NCI-H526 treated with DMSO at 0.1 percent for 48 hours (cell line): Measurements from ENCODE around the gene FBXO9.

ENCODE experiments used
- DNase-seq: peaks from one replicate; lab custom pipeline; 2025; lab: John Stamatoyannopoulos, UW

The FBXO9 gene

GRCh38 chr6:53065266-53066076 is at the start of gene FBXO9:
FBXO9 (plus strand) TSS chr6:53065404; CDS start chr6:53065790, 386 bp downstream.
- no peak for DNase-seq

GRCh38 chr6:53015486-53015885 is 49.7 kb upstream of the FBXO9 start:
- no peak for DNase-seq

GRCh38 chr6:53018446-53018845 is 46.8 kb upstream of the FBXO9 start:
- no peak for DNase-seq

- no peak for DNase-seq
Measured at GRCh38 chr6:53020005-53020744, 45.0 kb upstream of the FBXO9 start.

GRCh38 chr6:53023323-53023722 is 41.9 kb upstream of the FBXO9 start:
- DNase-seq = no peak

GRCh38 chr6:53026526-53026925 is 38.7 kb upstream of the FBXO9 start:
- DNase-seq = no peak

GRCh38 chr6:53027131-53027718 is 38.0 kb upstream of the FBXO9 start:
- no peak for DNase-seq

GRCh38 chr6:53028467-53028866 is 36.7 kb upstream of the FBXO9 start:
- DNase-seq = no peak

GRCh38 chr6:53029257-53029656 is 35.9 kb upstream of the FBXO9 start:
- DNase-seq = no peak

- DNase-seq = no peak
Measured at GRCh38 chr6:53029761-53030160, 35.4 kb upstream of the FBXO9 start.

- no peak for DNase-seq
Measured at GRCh38 chr6:53031281-53031680, 33.9 kb upstream of the FBXO9 start.

GRCh38 chr6:53032849-53033248 is 32.4 kb upstream of the FBXO9 start:
- DNase-seq = no peak

- DNase-seq = no peak
Measured at GRCh38 chr6:53033764-53034163, 31.4 kb upstream of the FBXO9 start.

- DNase-seq = no peak
Measured at GRCh38 chr6:53035549-53036213, 29.5 kb upstream of the FBXO9 start.

- DNase-seq = no peak
Measured at GRCh38 chr6:53038141-53038540, 27.1 kb upstream of the FBXO9 start.

- DNase-seq = no peak
Measured at GRCh38 chr6:53038596-53038995, 26.6 kb upstream of the FBXO9 start.

- DNase-seq = no peak
Measured at GRCh38 chr6:53041356-53041755, 23.8 kb upstream of the FBXO9 start.

GRCh38 chr6:53042112-53042511 is 23.1 kb upstream of the FBXO9 start:
- DNase-seq = no peak

GRCh38 chr6:53043581-53043980 is 21.6 kb upstream of the FBXO9 start:
- no peak for DNase-seq

- no peak for DNase-seq
Measured at GRCh38 chr6:53044071-53044470, 21.1 kb upstream of the FBXO9 start.

GRCh38 chr6:53044572-53044971 is 20.6 kb upstream of the FBXO9 start:
- no peak for DNase-seq

- DNase-seq = no peak
Measured at GRCh38 chr6:53045891-53046673, 19.1 kb upstream of the FBXO9 start.
